Small intestine (tissue), 7 donors: Measurements from ENCODE around the gene TMOD1. TPM values are rescaled to one million over a fixed set of nuclear protein-coding genes. Genes with fewer than 3 reads are reported as not detected.

ENCODE experiments used
- DNase-seq, 2 donors: peaks; one replicate each; pipeline versions ENCODE4 v3.0.0 to v3.0.0-alpha.2; 2013
- FAIRE-seq: peaks from 2 replicates; lab custom pipeline; 2012; peaks lifted over from hg19 to GRCh38; lab: Jason Lieb, UNC
- H3K27ac ChIP-seq, 3 donors: one replicate each; pipeline ENCODE4 v1.5.1; 2013; ENCODE audit warnings: low read length in 2 of 3, mild to moderate bottlenecking in 2 of 3, control low read depth in 1 of 3, inconsistent platforms in 1 of 3, low read depth in 1 of 3, moderate library complexity in 1 of 3
- H3K27me3 ChIP-seq, 3 donors: one replicate each; pipeline ENCODE4 v1.6.1; 2013; ENCODE audit warnings: low read length in 3 of 3, inconsistent platforms in 1 of 3; ENCODE audit not compliant: control insufficient read depth in 3 of 3, insufficient read depth in 3 of 3
- H3K36me3 ChIP-seq, 3 donors: one replicate each; pipeline ENCODE4 v1.6.1; 2013; ENCODE audit warnings: low read length in 3 of 3, inconsistent platforms in 1 of 3, low read depth in 1 of 3, mild to moderate bottlenecking in 1 of 3, moderate library complexity in 1 of 3; ENCODE audit not compliant: control insufficient read depth in 3 of 3, insufficient read depth in 2 of 3
- H3K4me1 ChIP-seq, 3 donors: one replicate each; pipeline ENCODE4 v1.6.1; 2013; ENCODE audit warnings: low read length in 2 of 3, inconsistent platforms in 1 of 3, low read depth in 1 of 3, mild to moderate bottlenecking in 1 of 3, moderate library complexity in 1 of 3; ENCODE audit not compliant: control insufficient read depth in 3 of 3, insufficient read depth in 2 of 3
- H3K4me3 ChIP-seq, 3 donors: one replicate each; pipeline ENCODE4 v1.5.1; 2013; ENCODE audit warnings: low read length in 3 of 3, control low read depth in 1 of 3, inconsistent platforms in 1 of 3, low read depth in 1 of 3, mild to moderate bottlenecking in 1 of 3, moderate library complexity in 1 of 3
- H3K9me3 ChIP-seq, 2 donors: one replicate each; pipeline ENCODE4 v1.6.1; 2013; ENCODE audit warnings: low read depth in 1 of 2, low read length in 1 of 2; ENCODE audit not compliant: control insufficient read depth in 2 of 2, insufficient read depth in 1 of 2
- WGBS, 3 donors: extraction: QIAGEN DNeasy Blood & Tissue Kit; methylation state at CpG; one replicate each; pipeline ENCODE4 v1.1.7; 2013; 5-methylcytosine and 5-hydroxymethylcytosine counted together
- polyA plus RNA-seq, 4 donors: library from polyadenylated mRNA; stranded (reverse) in 3 of 4; unstranded in 1 of 4; fragments of 200-250 nt in 3 of 4; fragments of 120-200 nt in 1 of 4; gene quantifications; one replicate each; pipeline versions ENCODE4 v1.2.1 to v1.2.3, GENCODE V29; 2013
- donor health status: healthy with polysubstance abuse.
- donor health status: control.
- donor health status: control.
- donor health status: Bipolar disorder and iron deficiency.
- donor health status: healthy.

TMOD1 gene
- polyA plus RNA-seq, 4 donors: 1.1 to 9.9 (median 1.6) TPM

DNA sequence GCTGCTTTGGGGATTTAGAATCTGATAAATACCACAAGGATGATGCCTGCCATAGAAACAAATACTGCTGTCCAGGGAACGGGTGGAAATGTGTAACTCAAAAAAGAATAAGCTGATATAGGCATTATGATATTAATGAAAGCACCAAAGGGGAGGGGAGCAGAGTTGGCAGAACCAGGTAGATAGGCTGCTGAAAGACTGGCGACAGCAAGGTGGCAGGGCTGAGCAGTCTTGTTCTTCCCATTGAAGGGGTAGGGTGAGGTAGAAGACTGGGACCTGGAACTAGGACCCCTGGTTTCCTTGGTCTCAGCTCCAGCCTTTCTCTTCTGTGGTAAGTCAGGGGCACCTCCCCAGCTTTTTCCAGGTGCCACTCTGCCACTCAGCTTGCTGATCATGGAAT lies 31.4 kb upstream of the TMOD1 start:
- Histone ChIP-seq H3K9me3 (no peaks in the 10 kb centered on the region), H3K27ac (no peak overlapping the region), H3K36me3 (peaks cover 6 to 17% (median 10%) of the 10 kb centered on the region in 3 donors), H3K4me1 (no peaks in the 10 kb centered on the region), H3K27me3 (no peaks in the 10 kb centered on the region), H3K4me3 (no peak overlapping the region)
- DNase-seq: no peak
- 77 to 89% (median 82%) methylated on average over 2 of the region's 2 CpGs for WGBS, 3 donors
- no peak for FAIRE-seq

DNA sequence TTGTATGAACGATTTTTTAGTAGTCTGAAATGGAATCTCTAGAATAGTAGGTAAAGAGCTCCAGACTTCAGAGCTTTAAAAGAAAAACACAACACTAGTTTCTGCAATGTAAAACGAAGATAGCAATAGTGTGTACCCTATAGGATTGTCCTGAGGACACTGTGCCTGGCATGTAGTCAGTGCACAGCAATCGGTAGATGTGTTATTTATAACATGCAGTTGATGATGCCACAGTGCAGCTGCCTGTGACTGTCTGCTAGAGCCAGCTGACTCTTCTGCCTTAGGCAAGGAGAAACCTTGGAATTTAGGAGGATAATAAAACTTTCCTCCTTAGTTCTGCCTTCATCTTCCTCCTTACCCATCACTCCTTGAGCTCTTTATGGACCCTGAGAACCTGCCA lies 27.7 kb upstream of the TMOD1 start:
- peaks cover 3 to 6% (median 5%) of the 10 kb centered on the region in 3 donors for H3K36me3 ChIP-seq
- FAIRE-seq (no peak), DNase-seq (no peak)
- no peaks in the 10 kb centered on the region for H3K27me3 ChIP-seq
- WGBS, 3 donors: 79 to 86% (median 85%) methylated on average over 3 of the region's 3 CpGs
- H3K27ac ChIP-seq: no peak overlapping the region
- H3K4me1 ChIP-seq: peaks cover 0 to 5% (median 0%) of the 10 kb centered on the region in 3 donors
- H3K9me3 ChIP-seq: no peaks in the 10 kb centered on the region
- H3K4me3 ChIP-seq: no peak overlapping the region

DNA sequence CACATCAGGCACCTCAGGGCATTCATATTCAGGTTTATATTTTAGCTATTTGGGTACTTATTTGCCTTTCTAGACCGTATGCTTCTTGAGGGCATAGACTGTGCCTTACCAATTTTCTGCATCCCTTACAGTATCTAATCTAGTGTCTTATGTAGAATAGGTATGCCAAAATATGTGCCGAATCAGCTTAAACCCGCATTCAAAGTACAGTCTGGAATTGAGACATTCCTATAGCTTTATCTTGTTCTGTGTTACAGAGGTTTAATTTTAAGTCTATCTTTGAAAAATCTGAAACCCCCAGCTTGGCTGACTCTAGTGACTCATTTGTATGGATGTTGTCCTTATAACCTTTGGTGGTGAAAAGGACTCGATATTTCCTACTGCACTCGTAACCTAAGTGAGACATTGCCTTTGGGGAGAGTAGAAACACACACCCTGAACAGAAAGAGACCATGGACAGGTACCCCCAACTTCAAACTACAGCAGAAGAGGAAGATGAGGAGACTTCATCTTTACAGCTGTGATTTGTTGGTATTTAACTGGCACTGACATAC lies 27.0 kb upstream of the TMOD1 start:
- peaks cover 0 to 5% (median 0%) of the 10 kb centered on the region in 3 donors for H3K4me1 ChIP-seq

DNA sequence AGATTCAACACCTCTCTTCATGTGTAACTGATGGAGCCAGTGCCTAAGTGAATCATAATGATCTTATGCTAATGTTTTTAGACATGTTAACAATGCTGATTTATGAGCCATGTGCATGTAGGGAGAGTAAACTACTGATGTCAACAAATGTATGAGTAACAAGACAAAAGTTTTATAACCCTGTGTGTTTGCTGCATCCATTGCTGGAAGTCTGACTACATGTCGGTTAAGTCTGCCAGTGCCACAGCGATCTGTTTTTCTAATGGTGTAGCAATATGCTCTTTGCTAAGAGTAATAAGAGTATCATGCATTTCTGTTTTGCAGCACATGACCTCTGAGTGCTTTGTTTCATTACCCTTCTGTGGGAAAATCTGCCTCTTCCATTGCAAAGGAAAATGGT lies 26.4 kb upstream of the TMOD1 start:
- Histone ChIP-seq H3K27me3 (no peaks in the 10 kb centered on the region), H3K4me3 (no peak overlapping the region), H3K27ac (no peak overlapping the region), H3K36me3 (peaks cover 3 to 12% (median 6%) of the 10 kb centered on the region in 3 donors), H3K4me1 (peaks cover 0 to 5% (median 0%) of the 10 kb centered on the region in 3 donors), H3K9me3 (no peaks in the 10 kb centered on the region)
- 82 to 98% (median 91%) methylated on average over 2 of the region's 2 CpGs for WGBS, 3 donors
- no peak for FAIRE-seq
- no peak for DNase-seq

More for the DNA sequence above, 27.0 kb upstream of the TMOD1 start:
- WGBS, 3 donors: 93 to 94% (median 93%) methylated on average over 5 of the region's 5 CpGs
- Histone ChIP-seq H3K27ac (no peak overlapping the region), H3K9me3 (no peaks in the 10 kb centered on the region), H3K4me3 (no peak overlapping the region), H3K27me3 (no peaks in the 10 kb centered on the region), H3K36me3 (peaks cover 3 to 8% (median 6%) of the 10 kb centered on the region in 3 donors)
- DNase-seq (no peak), FAIRE-seq (no peak)

GRCh38 chr9:97478301-97478981 lies 23.0 kb upstream of the TMOD1 start:
- WGBS, 3 donors: 37 to 54% (median 44%) methylated on average over 3 of the region's 3 CpGs
- DNase-seq (peak; percentile 42 to 48), FAIRE-seq (no peak)
- peaks cover 0 to 5% (median 0%) of the 10 kb centered on the region in 3 donors for H3K4me1 ChIP-seq
- H3K27me3 ChIP-seq: no peaks in the 10 kb centered on the region
- H3K27ac ChIP-seq: peak overlapping the region in 1 of 3 donors; percentile 8
- no peak overlapping the region for H3K4me3 ChIP-seq
- H3K36me3 ChIP-seq: peaks cover 3 to 13% (median 10%) of the 10 kb centered on the region in 3 donors
- peaks cover 0 to 9% of the 10 kb centered on the region in 2 donors for H3K9me3 ChIP-seq

GRCh38 chr9:97479496-97480159 lies 21.8 kb upstream of the TMOD1 start:
- Histone ChIP-seq H3K4me1 (peaks cover 0 to 5% (median 0%) of the 10 kb centered on the region in 3 donors), H3K27ac (no peak overlapping the region), H3K36me3 (peaks cover 1 to 14% (median 9%) of the 10 kb centered on the region in 3 donors), H3K4me3 (no peak overlapping the region), H3K9me3 (peaks cover 0 to 9% of the 10 kb centered on the region in 2 donors), H3K27me3 (no peaks in the 10 kb centered on the region)
- 71 to 94% (median 90%) methylated on average over 5 of the region's 5 CpGs for WGBS, 3 donors
- FAIRE-seq: no peak
- no peak for DNase-seq

- DNase-seq: no peak
- Histone ChIP-seq H3K27me3 (no peaks in the 10 kb centered on the region), H3K9me3 (peaks cover 0 to 9% of the 10 kb centered on the region in 2 donors), H3K4me3 (no peak overlapping the region), H3K36me3 (peaks cover 0 to 14% (median 8%) of the 10 kb centered on the region in 3 donors), H3K4me1 (peaks cover 0 to 5% (median 0%) of the 10 kb centered on the region in 3 donors), H3K27ac (no peak overlapping the region)
- 43 to 62% (median 52%) methylated on average over 1 of the region's 1 CpG for WGBS, 3 donors
- no peak for FAIRE-seq
These were observed 21.3 kb upstream of the TMOD1 start for GRCh38 chr9:97480174-97480573.

GRCh38 chr9:97480749-97481148 lies 20.7 kb upstream of the TMOD1 start:
- peaks cover 0 to 14% (median 8%) of the 10 kb centered on the region in 3 donors for H3K36me3 ChIP-seq
- WGBS, 3 donors: 88 to 100% (median 100%) methylated on average over 1 of the region's 1 CpG
- DNase-seq (no peak), FAIRE-seq (no peak)
- no peak overlapping the region for H3K27ac ChIP-seq
- H3K4me1 ChIP-seq: peaks cover 0 to 5% (median 0%) of the 10 kb centered on the region in 3 donors
- no peaks in the 10 kb centered on the region for H3K27me3 ChIP-seq
- H3K9me3 ChIP-seq: peaks cover 0 to 9% of the 10 kb centered on the region in 2 donors
- no peak overlapping the region for H3K4me3 ChIP-seq
